WTC11 (cell line): ENCODE data around the gene BLOC1S1. TPM values are rescaled to one million over a fixed set of nuclear protein-coding genes. Genes with fewer than 3 reads are reported as not detected.

ENCODE experiments used
- ATAC-seq: fragments of 200-7000 bp; cut with Tn5 transposase; 2 replicates; pipeline ENCODE4 v1.10.0; 2021; ENCODE audit warnings: mild to moderate bottlenecking, moderate library complexity
- CTCF ChIA-PET: fragments of 300-600 bp; sonication (Branson Sonifier 250); formaldehyde crosslinking; loops from one replicate; lab custom pipeline; 2021; ENCODE audit warnings: antibody characterized with exemption; lab: Charles Lee
- POLR2A ChIA-PET: fragments of 350-600 bp; sonication (Branson Sonifier 250); formaldehyde crosslinking; loops from one replicate; lab custom pipeline; 2021; ENCODE audit warnings: antibody characterized with exemption; lab: Charles Lee
- DNase-seq: peaks from one replicate; pipeline ENCODE4 v3.0.0; 2021; ENCODE audit warnings: low spot score
- H3K27ac Mint-ChIP-seq: 2 replicates; pipeline ENCODE4 v1.8.0; 2021; ENCODE audit warnings: mixed read lengths
- H3K27me3 Mint-ChIP-seq: 2 replicates; pipeline ENCODE4 v1.8.0; 2021; ENCODE audit warnings: low read depth, mild to moderate bottlenecking, moderate library complexity, mixed read lengths
- H3K36me3 Mint-ChIP-seq: 2 replicates; pipeline ENCODE4 v1.8.0; 2021; ENCODE audit warnings: mixed read lengths
- H3K4me1 Mint-ChIP-seq: 2 replicates; pipeline ENCODE4 v1.8.0; 2022; ENCODE audit warnings: mixed read lengths
- H3K4me3 Mint-ChIP-seq: 2 replicates; pipeline ENCODE4 v1.8.0; 2021; ENCODE audit warnings: mild to moderate bottlenecking, moderate library complexity, mixed read lengths
- H3K9me3 Mint-ChIP-seq: 2 replicates; pipeline ENCODE4 v1.8.0; 2021; ENCODE audit warnings: mixed read lengths
- ATF6 ChIP-seq: sonication (generic); formaldehyde crosslinking; IDR thresholded peaks from 2 replicates; pipeline ENCODE4 v1.8.1; 2023; ENCODE audit warnings: mild to moderate bottlenecking, missing genetic modification reagents
- CDX4 ChIP-seq: fragments of 250-450 bp; sonication (Bioruptor Pico); IDR thresholded peaks from 2 replicates; pipeline ENCODE4 v1.9.0; 2021; ENCODE audit warnings: moderate library complexity, mild to moderate bottlenecking, inconsistent platforms, borderline replicate concordance
- CREB1 ChIP-seq: sonication (generic); formaldehyde crosslinking; IDR thresholded peaks from 2 replicates; pipeline ENCODE4 v1.8.0; 2023; ENCODE audit warnings: mild to moderate bottlenecking, missing genetic modification reagents
- CREM ChIP-seq: sonication (generic); formaldehyde crosslinking; IDR thresholded peaks from 2 replicates; pipeline ENCODE4 v1.8.1; 2022; ENCODE audit warnings: mild to moderate bottlenecking, missing genetic modification reagents, moderate library complexity
- CTCF ChIP-seq: fragments of 200-600 bp; IDR thresholded peaks from 2 replicates; pipeline ENCODE4 v1.8.0; 2022; ENCODE audit warnings: antibody characterized with exemption
- NR1H2 ChIP-seq: sonication (generic); formaldehyde crosslinking; IDR thresholded peaks from 2 replicates; pipeline ENCODE4 v1.9.0; 2021; ENCODE audit warnings: mild to moderate bottlenecking, moderate library complexity, missing genetic modification reagents
- OVOL2 ChIP-seq: fragments of 250-450 bp; sonication (Bioruptor Pico); IDR thresholded peaks from 2 replicates; pipeline ENCODE4 v1.9.0; 2021; ENCODE audit warnings: mild to moderate bottlenecking, borderline replicate concordance
- RORB ChIP-seq: fragments of 250-450 bp; sonication (Bioruptor Pico); IDR thresholded peaks from 2 replicates; pipeline ENCODE4 v1.9.0; 2021; ENCODE audit warnings: mild to moderate bottlenecking
- SMAD3 ChIP-seq: sonication (generic); formaldehyde crosslinking; IDR thresholded peaks from 2 replicates; pipeline ENCODE4 v1.8.0; 2022; ENCODE audit warnings: missing genetic modification reagents, mild to moderate bottlenecking, borderline replicate concordance
- SOX15 ChIP-seq: fragments of 250-450 bp; sonication (Bioruptor Pico); IDR thresholded peaks from 2 replicates; pipeline ENCODE4 v1.9.0; 2021; ENCODE audit warnings: mild to moderate bottlenecking
- USF1 ChIP-seq: sonication (generic); formaldehyde crosslinking; IDR thresholded peaks from 2 replicates; pipeline ENCODE4 v1.8.0; 2022; ENCODE audit warnings: mild to moderate bottlenecking, missing genetic modification reagents
- USF2 ChIP-seq: sonication (generic); formaldehyde crosslinking; IDR thresholded peaks from 2 replicates; pipeline ENCODE4 v1.8.1; 2023; ENCODE audit warnings: mild to moderate bottlenecking, missing genetic modification reagents, moderate library complexity
- ZNF138 ChIP-seq: sonication (generic); formaldehyde crosslinking; conservative IDR thresholded peaks from 2 replicates; pipeline ENCODE4 v1.8.1; 2022; ENCODE audit warnings: mild to moderate bottlenecking, moderate library complexity, missing genetic modification reagents
- ZNF281 ChIP-seq: sonication (generic); formaldehyde crosslinking; IDR thresholded peaks from 2 replicates; pipeline ENCODE4 v1.8.0; 2023; ENCODE audit warnings: mild to moderate bottlenecking, missing genetic modification reagents
- ZNF317 ChIP-seq: sonication (generic); formaldehyde crosslinking; IDR thresholded peaks from 2 replicates; pipeline ENCODE4 v1.8.1; 2023; ENCODE audit warnings: low read depth, mild to moderate bottlenecking, moderate library complexity, missing genetic modification reagents, borderline replicate concordance
- ZNF512 ChIP-seq: sonication (generic); formaldehyde crosslinking; IDR thresholded peaks from 2 replicates; pipeline ENCODE4 v1.8.1; 2022; ENCODE audit warnings: missing genetic modification reagents, borderline replicate concordance
- total RNA-seq: library from RNA; stranded (reverse); gene quantifications from 3 replicates; pipeline ENCODE4 v1.2.3, GENCODE V29; 2021

Gene BLOC1S1
- total RNA-seq, 1 experiment from 2014 or later: 81.9 TPM

GRCh38 chr12:55704824-55705718, 10.8 kb upstream of the BLOC1S1 start:
- DNase-seq (no peak), ATAC-seq (no peak)
- CTCF ChIA-PET: interaction anchor here (0.6 to 3.9 kb wide), 23 partner anchors 9 to 633 kb away, joined by 3 to 141 read pairs (median 5); partner anchors contain the start of genes BLOC1S1, CD63, ORMDL2 and RAB5B
- Mint-ChIP-seq H3K27me3 (peaks cover 20% of the 10 kb centered on the region), H3K27ac (no peak overlapping the region), H3K9me3 (no peaks in the 10 kb centered on the region), H3K4me1 (peaks cover 36% of the 10 kb centered on the region), H3K36me3 (no peaks in the 10 kb centered on the region), H3K4me3 (no peak overlapping the region)
- TF ChIP-seq USF1 (CRISPR knock-in tag): no peak
- TF ChIP-seq ZNF138 (CRISPR knock-in tag): no peak
- no peak for TF ChIP-seq USF2 (CRISPR knock-in tag)
- POLR2A ChIA-PET: interaction anchor here (0.6 kb wide), 1 partner anchor 11 kb away, joined by 3 read pairs; the partner anchor contains the start of gene BLOC1S1

- peak; percentile 24 for ATAC-seq
- no peaks in the 10 kb centered on the region for H3K36me3 Mint-ChIP-seq
- no peak overlapping the region for H3K27ac Mint-ChIP-seq
- H3K4me1 Mint-ChIP-seq: peaks cover 36% of the 10 kb centered on the region
- H3K4me3 Mint-ChIP-seq: peak overlapping the region; percentile 88
- CTCF ChIA-PET: interaction anchor here (0.6 to 3.9 kb wide), 26 partner anchors 10 to 654 kb away, joined by 3 to 141 read pairs (median 4); partner anchors contain the start of genes BLOC1S1, CD63, ORMDL2 and RAB5B
- TF ChIP-seq CTCF (peak; percentile 47), CDX4 (CRISPR knock-in tag) (no peak), CREM (CRISPR knock-in tag) (no peak), ATF6 (CRISPR knock-in tag) (no peak), ZNF317 (CRISPR knock-in tag) (no peak)
- TF ChIP-seq, all 79 proteins: peak for 1
- Mint-ChIP-seq H3K9me3 (no peaks in the 10 kb centered on the region), H3K27me3 (peaks cover 28% of the 10 kb centered on the region)
- POLR2A ChIA-PET: interaction anchor here (0.6 to 2.0 kb wide), 2 partner anchors 10 to 24 kb away, joined by 3 to 7 read pairs; partner anchors contain the start of gene BLOC1S1
- DNase-seq: peak; percentile 74
Measured at GRCh38 chr12:55705782-55706402, 10.0 kb upstream of the BLOC1S1 start.

- Mint-ChIP-seq H3K9me3 (no peaks in the 10 kb centered on the region), H3K27me3 (peaks cover 32% of the 10 kb centered on the region), H3K36me3 (no peaks in the 10 kb centered on the region), H3K4me1 (peaks cover 36% of the 10 kb centered on the region), H3K4me3 (peak overlapping the region; percentile 88), H3K27ac (no peak overlapping the region)
- ATAC-seq (no peak), DNase-seq (no peak)
- ChIA-PET CTCF (interaction anchor here (0.6 to 3.9 kb wide), 23 partner anchors 11 to 653 kb away, joined by 3 to 141 read pairs (median 5); partner anchors contain the start of genes BLOC1S1, CD63, DNAJC14 and ORMDL2), POLR2A (interaction anchor here (1.0 to 2.0 kb wide), 4 partner anchors 9 to 25 kb away, joined by 5 to 13 read pairs (median 6); partner anchors contain the start of genes BLOC1S1 and CD63)
- no peak for TF ChIP-seq NR1H2 (CRISPR knock-in tag)
- no peak for TF ChIP-seq ZNF317 (CRISPR knock-in tag)
- no peak for TF ChIP-seq SMAD3 (CRISPR knock-in tag)
- TF ChIP-seq RORB (CRISPR knock-in tag): no peak
- TF ChIP-seq ZNF512 (CRISPR knock-in tag): no peak
- TF ChIP-seq SOX15 (CRISPR knock-in tag): no peak
- TF ChIP-seq CREB1: no peak
- TF ChIP-seq OVOL2 (CRISPR knock-in tag): no peak
- TF ChIP-seq ZNF281 (CRISPR knock-in tag): no peak
Measured at GRCh38 chr12:55706568-55707218, 9.2 kb upstream of the BLOC1S1 start.
